HG02973 (cell line): ENCODE results near the gene FFAR2.
"Not testable (repeated sequence)": the region's sequence is repeated elsewhere in the genome, so short reads cannot be mapped to it uniquely, and the experiment has no call there.

Source experiments
- ATAC-seq: cut with Tn5 transposase; IDR thresholded peaks from one replicate; pipeline ENCODE4 v1.9.1; 2021; ENCODE audit warnings: moderate library complexity; ENCODE audit not compliant: unreplicated experiment

The FFAR2 gene

DNA sequence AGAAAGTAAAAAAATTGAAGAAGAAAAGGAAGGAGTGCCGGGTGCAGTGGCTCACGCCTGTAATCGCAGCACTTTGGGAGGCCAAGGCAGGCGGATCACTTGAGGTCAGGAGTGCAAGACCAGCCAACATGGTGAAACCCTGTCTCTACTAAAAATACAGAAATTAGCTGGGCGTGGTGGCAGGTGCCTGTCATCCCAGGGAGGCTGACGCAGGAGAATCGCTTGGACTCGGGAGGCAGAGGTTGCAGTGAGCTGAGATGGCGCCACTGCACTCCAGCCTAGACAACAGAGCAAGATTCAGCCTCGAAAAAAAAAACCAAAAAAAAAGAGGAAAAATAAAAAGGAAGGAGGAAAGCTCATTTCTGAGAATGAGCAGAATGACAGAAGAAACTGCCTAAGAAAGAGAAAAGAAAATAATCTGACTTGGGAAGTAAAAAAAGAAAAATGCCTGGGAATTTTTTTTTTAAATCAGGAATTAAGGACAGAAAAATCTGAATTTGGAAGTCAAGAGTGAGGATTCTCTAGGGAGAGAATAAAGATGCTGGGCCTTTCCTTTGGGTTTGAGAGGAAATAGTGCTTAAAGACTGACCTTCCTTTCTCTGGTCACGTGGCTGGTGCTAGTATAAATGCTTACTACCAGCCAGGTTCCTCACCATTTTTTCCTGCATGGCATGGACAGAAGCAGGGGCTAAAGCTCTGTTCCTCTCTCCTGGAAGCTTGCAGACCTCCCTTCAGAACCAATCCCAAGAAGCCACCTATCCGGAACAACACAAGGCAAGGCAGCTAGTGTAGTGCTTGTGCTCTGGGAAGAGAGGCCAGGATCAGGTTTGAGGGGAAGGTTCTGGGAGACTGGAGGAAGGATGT, at the start of gene FFAR2:
Gene FFAR2, plus strand, starts transcription at position 652 of the 864 bp plus-strand sequence. CDS start 1,458 bp downstream, outside the sequence.
- no peak for ATAC-seq

DNA sequence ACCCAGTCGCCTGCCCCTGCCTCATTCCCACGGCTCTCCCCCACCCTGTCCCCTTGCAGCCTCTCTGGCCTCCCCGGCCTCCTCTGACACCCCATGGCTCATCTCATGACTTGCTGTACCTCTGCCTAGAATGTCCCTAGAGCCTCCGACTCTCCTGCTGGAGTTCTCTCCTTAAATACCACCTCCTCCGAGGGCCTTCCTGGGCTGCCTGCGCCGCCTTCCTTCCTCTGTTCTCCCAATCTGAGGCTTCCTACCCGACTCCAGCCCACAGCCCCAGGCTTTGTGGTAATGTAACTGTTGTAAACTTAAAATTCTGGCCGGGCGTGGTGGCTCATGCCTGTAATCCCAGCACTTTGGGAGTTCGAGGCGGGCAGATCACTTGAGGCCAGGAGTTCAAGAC, 49.5 kb upstream of the FFAR2 start:
- no peak for ATAC-seq

DNA sequence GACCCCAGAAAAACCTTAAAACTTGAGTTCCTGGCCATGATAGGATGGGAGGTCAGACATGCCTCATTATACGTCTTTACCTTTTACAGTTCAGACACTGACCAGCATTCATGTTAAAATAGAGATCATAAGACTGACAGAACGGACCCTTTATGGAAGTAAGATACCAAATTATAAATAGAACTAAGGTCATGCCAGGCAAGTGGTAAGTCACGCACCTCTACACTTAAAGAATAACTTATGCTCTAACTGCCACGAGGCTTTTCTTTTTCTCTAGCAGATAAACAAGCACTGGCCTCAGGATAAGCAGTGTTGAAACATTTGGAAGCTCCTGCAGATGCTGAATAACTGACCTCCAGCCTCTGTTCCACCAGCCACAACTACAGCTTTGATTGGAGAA, 48.8 kb upstream of the FFAR2 start:
- ATAC-seq: no peak

DNA sequence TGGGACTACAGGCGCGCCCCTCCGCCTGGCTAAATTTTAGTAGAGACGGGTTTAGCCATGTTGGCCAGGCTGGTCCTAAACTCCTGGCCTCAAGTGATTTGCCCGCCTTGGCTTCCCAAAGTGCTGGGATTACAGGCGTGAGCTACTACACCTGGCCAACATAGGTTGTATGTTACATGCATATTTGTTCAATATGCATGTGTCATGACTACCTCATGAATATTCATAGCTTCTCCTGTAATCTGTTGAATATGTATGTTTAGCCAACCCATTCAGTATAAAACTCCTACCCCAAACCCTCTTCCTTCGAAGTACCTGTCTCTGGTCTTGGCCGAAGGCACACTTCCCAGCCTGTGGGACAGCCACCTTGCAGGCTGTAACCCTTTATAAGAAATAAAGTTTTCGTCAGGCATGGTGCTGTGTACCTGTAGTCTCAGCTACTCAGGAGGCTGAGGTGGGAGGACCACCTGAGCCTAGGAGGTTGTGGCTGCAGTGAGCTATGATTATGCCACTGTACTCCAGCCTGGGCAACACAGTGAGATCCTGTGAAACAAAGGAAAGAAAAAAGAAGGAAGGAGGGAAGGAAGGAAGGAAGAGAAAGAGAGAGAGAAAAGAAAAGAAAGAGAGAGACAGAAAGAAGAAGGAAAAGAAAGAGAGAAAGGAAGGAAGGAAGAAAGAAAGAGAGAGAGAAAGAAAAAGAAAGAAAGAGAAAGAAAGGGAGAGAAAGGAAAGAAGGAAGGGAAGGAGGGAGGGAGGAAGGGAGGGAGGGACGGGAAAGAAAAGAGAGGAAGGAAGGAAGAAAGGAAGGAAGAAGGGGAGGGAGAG, 47.9 kb upstream of the FFAR2 start:
- no peak for ATAC-seq

DNA sequence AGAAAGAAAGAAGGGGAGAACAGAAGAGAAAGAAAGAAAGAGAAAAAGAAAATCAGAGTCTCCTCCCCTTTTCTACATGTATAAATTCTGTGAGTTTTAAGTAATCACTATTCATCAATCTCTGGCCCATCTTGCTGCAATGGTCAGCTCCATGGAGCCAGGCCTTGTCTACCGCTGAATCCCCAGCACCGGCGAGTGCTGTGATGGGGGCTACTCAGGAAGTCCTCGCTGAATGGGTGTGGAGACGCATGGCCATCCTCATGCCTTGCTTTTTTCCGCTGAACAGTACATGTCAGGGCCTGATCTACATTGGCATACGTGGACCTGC, 47.3 kb upstream of the FFAR2 start:
- no peak for ATAC-seq

DNA sequence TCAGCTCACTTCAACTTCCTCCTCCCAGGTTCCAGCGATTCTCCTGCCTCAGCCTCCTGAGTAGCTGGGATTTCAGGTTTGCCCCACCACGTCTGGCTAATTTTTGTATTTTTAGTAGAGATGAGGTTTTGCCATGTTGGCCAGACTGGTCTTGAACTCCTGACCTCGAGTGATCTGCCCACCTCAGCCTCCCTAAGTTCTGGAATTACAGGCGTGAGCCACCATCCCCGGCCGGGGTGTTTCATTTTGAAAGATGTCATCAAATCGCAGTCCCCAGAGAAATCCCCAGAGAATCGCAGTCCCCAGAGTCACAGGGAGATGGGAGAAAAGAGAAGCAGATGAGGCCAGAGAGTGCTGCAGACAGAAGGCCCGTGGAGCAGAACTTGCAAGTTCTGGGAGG, 46.6 kb upstream of the FFAR2 start:
- ATAC-seq: not testable (repeated sequence)

DNA sequence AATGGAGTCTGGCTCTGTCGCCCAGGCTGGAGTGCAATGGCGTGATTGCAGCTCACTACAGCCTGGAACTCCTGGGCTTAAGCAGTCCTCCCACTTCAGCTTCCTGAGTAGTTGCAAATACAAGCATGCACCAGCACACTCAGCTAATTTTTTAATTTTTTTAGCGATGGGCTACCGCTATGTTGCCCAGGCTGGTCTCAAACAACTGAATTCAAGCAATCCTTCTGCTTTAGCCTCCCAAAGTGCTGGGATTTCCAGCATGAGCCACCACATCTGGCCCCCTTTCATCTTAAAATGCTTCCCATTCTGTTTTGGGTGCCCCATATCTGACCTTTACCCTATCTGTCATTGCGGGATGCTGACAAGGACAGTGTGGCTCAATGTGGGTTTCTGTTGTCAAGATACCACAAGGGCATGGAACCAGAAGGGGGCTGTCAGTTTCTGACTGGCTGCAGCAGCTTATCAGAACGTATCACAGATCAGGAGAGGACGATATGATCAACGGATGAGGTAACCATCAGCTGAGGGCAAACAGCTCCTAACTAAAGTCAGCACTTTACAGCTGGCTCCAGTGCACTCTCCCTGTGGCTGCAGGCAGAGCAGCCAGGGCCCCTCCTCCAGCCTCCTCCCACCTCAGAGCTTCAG, 44.8 kb upstream of the FFAR2 start:
- ATAC-seq: no peak

DNA sequence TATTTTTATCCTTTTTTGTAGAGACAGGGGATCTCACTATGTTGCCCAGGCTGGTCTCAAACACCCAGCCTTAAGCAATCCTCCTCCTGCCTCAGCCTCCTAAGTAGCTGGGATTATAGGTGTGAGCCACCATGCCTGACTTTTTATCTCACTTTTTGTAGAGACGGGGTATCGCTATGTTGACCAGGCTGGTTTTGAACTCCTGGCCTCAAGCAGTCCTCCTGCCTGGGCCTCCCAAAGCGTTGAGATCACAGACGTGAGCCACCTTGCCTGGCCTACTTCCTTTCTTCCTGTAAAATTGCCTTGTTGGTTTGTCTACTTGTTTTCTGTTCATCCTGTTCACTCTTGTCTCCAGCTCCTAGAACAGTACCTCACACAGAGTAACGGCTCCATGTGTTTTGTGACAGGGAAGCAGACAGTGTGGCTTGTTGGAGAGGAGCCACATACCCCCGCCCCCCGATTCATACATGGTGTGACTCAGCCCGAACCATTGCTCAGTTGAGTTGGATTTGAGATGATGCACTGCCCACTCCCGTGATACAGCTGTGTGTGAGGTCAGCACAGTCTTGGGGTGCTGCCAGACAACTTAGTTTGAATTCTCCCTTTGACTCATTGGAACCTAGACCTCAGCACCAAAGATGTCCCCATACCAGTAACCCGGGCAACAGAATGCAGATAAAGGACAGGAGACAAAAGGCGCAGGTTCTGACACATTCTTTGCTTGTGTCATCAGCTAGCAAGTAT, 43.0 kb upstream of the FFAR2 start:
- ATAC-seq: peak; percentile 76

DNA sequence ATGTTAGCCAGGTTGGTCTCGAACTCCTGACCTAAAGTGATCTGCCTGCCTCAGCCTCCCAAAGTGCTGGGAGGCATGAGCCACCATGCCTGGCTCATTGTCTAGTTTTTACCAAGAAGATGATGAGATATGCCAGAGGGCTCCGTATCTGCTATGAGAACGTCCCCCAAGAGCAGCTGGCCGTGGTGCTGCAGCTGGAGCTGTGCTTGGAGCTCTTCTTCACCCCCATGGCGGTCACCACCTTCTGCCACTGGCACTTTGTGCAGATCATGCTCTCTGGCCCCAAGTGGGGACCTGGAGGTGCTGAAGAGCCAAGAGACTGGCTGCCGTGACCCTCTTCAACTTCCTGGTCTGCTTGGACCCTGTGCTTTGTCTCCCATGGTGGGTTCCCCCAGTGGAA, 40.4 kb upstream of the FFAR2 start:
- ATAC-seq: no peak

DNA sequence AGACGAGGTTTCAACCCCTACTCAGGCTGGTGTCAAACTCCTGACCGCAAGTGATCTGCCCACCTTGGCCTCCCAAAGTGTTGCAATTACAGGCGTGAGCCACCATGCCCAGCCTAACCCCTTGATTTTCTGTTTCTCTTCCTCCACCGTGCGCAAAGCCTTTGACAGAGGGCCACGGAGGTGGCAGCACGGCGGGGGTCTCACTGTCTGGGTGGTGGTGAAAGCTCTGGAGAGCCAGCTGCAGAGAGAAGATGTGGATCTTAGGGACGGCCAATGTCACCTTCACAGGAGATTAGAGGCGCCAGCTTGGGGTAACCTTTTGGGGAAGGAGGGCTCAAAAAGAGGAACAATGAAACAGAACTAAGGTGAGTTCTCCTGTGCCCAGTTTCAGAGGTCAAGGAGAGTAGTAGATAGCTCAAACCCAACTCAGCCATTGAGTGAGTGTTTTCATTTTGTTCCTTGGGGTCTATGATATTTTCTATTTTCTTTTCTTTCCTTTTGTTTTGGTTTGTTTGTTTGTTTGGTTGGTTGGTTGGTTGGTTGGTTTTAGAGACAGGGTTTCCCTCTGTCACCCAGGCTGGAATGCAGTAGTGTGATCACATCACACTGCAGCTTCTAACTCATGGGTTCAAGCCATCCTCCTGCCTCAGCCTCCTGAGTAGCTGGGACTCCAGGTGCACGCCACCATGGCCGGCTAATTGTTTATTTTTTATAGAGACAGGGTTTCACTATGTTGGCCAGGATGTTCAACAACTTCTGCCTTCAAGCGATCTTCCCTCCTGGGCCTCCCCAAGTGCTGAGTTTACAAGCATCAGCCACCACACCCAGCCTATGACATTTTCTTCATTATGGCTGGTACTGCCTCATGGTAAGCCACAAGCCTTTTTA, 39.5 kb upstream of the FFAR2 start:
- peak; percentile 63 for ATAC-seq

DNA sequence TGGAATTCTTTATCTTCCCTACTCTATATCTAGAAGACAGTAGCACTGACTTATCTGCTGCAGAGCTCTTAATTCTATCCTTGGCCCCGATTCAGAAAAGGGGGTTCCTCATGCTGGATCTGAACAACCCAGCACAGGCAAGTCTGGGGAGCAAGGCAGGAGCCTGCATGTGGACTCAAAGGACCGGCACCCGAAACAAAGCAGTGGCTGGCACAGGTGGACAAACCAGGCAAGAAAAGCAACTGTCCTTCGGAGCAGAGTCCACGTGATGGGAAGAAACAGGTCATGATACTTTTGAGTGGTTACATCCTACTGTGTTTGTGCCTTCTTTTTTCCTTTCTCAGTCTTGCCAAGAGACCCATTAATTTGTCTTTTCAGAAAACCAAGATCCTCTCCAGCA, 38.9 kb upstream of the FFAR2 start:
- no peak for ATAC-seq

DNA sequence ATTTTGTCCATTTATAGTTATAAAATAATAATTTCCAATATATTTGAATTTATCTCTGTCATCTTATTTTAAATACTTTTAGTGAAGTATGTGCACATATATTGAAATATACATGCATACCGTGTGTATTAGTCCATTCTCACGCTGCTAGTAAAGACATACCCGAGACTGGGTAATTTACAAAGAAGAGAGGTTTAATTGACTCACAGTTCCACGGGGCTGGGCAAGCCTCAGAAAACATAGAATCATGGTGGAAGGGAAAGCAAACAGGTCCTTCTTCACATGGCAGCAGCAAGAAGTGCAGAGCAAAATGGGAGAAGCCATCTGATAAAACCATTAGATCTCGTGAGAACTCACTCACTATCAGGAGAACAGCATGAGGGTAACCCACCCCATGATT, 37.6 kb upstream of the FFAR2 start:
- no peak for ATAC-seq

DNA sequence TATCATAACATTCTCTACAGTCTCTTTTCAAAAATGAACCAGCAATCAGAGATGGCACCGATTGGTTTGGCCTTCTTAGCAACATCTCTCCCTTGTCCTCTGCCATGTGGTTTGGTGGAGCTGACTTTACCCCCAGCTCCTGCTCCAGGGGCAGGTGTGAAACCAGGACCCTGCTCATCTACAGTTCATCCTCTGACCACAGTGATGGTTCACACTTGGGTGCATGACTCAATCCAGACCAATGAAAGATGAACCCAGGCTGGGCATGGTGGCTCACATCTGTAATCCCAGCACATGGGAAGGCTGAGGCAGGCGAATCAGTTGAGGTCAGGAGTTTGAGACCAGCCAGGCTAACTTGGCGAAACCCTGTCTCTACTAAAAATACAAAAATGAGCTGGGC, 33.6 kb upstream of the FFAR2 start:
- ATAC-seq: no peak

DNA sequence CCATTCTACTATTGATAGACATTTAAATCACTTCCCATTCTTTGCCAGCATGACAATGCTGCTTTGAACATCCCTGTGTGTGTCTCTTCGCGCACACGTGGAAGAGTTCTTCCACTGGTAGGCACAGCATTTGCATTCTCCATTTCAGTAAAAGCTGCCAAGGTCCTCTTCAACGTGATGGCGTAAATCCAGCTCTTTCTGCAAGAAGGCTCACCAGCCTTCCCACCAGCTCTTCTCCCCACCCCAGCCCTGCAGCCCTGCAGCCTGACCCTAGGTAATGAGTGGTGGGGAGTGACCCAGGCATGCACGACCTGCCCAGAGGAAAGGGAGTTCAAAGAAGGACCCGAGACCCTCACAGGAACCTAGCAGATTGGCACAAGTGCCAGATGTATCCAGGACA, 31.7 kb upstream of the FFAR2 start:
- no peak for ATAC-seq

DNA sequence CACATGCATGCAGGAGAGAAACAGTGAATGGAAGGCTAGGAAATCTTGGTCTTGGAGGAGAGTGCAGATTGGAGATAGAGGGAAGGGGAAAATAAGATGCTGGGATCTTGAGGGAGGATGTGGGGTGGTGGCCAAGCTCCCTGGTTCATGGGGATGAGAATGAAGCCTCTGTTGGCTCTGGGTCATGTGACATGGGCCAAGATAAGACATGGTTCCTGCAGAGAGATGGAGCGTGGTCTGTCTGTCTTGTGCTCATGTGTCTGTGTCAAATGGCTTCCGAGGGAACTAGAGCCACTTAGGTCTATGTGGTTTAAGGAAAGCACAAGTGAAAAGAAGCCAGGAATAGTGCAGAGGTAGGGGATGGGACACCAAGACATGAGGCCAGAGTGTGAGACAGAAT, 30.8 kb upstream of the FFAR2 start:
- ATAC-seq: no peak

DNA sequence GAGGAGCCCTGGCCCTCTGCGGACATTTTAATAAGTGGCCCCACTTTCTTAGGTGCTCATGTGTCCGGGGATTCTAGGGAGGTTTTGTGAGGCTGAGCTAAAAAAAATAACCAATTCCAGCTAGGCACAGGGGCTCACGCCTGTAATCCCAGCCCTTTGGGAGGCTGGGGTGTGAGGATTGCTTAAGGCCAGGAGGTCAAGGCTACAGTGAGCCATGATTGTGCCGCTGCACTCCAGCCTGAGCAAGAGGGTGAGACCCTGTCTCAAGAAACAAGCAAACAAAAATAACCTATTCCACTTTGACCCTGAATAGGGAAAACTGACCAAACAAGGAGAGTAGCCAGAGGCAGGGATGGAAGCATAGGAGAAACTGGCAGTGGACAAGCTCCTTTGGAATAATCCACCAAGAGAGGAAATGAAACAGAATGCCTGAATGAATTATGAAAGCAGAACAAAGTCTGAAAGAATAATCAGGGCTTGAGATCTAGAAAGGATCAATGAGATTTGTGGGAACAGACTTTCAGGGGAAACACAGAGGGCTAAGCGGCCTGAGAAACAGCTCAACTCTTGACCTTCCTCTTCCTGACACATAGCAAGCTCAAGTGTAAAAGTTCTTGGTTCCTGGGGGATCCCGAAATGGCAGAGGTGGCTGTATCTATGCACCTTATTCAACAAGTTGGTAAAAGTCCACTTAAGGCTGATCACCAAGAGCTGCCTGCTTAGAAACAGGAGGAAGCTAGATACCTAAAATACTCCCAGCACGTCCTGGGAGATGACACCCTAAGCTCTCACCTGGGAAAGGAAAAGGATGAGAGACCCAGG, 30.1 kb upstream of the FFAR2 start:
- no peak for ATAC-seq

DNA sequence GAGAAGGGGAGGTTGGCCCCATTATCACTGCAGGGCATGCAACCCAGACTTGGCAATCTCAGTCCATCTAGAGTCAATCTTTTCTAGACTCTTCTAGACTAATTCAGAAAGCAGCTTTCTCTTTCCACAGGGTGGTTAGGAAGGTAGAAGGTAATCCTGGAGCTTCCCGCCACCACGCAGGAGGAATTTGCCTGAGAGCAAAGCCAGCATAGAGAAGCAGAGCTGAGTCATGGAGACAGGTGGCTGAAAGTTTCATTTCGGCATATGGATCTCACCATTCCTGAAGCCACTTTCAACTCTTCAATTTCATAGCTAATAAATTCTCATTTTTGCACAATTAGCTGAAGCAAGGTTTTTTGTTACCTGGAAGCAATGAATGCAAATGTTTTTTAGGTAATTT, 29.0 kb upstream of the FFAR2 start:
- no peak for ATAC-seq

DNA sequence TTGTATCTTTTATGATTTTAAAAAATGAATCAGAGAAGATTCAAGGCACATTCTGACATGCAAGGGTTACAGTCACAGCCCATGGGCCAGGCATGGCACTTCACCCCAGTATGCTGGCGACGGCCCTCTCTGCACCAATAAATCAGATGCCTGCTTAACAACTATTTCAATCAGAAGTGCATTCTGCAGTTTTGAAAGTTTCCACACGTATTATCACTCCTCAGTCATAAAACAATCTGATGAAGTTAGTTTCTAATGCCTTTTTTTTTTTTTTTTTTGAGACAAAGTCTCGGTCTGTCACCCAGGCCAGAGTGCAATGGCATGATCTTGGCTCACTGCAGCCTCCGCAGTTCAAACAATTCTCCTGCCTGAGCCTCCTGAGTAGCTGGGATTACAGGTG, 28.3 kb upstream of the FFAR2 start:
- ATAC-seq: no peak

DNA sequence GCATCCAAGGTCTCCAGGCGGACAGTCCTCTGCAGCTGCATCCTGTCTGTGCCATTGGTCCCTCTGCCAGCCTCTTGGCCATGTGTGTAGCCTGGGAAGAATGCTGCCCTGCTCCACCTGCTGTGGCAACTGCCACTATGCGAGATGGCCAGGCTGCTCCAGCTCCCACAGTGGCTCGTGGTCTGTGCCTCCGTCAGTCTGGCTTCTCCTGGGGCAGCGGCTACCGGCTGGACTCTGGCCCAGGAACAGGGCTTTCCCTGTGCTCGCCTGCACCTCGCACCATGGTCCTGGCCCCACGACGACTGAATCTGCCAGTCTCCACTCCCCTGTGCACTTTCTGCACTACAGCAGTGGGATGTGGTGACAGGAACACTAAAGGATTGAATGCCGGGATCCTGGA, 26.7 kb upstream of the FFAR2 start:
- no peak for ATAC-seq
